ENCODE measurements around the gene SUPT3H.

The SUPT3H gene

GRCh38 chr6:44828780-44829179 lies 549.0 kb downstream of the SUPT3H start:
- Histone ChIP-seq H3K4me3 (no peak overlapping the region), H3K27ac (no peak overlapping the region)
- DNase-seq (ENCODE audit: low spot score), result no peak
- TF ChIP-seq CTCF (IDR thresholded peaks at IDR 0.05), result no peak

- DNase-seq (ENCODE audit: low spot score), result no peak
- TF ChIP-seq CTCF (IDR thresholded peaks at IDR 0.05), result no peak
- H3K4me3 ChIP-seq, result no peak overlapping the region
- H3K27ac ChIP-seq, result no peak overlapping the region
Observed at GRCh38 chr6:44826025-44826676, 551.6 kb downstream of the SUPT3H start.

GRCh38 chr6:44825273-44825672 lies 552.5 kb downstream of the SUPT3H start:
- no peak overlapping the region for H3K27ac ChIP-seq
- no peak for DNase-seq (ENCODE audit: low spot score)
- TF ChIP-seq CTCF (IDR thresholded peaks at IDR 0.05), result no peak
- no peak overlapping the region for H3K4me3 ChIP-seq

GRCh38 chr6:44824567-44824966 lies 553.2 kb downstream of the SUPT3H start:
- no peak overlapping the region for H3K27ac ChIP-seq
- no peak for TF ChIP-seq CTCF (IDR thresholded peaks at IDR 0.05)
- no peak for DNase-seq (ENCODE audit: low spot score)
- no peak overlapping the region for H3K4me3 ChIP-seq

GRCh38 chr6:44820759-44821158 lies 557.0 kb downstream of the SUPT3H start:
- TF ChIP-seq CTCF (IDR thresholded peaks at IDR 0.05), result no peak
- Histone ChIP-seq H3K4me3 (no peak overlapping the region), H3K27ac (no peak overlapping the region)
- no peak for DNase-seq (ENCODE audit: low spot score)

GRCh38 chr6:44820321-44820720 lies 557.4 kb downstream of the SUPT3H start:
- Histone ChIP-seq H3K27ac (no peak overlapping the region), H3K4me3 (no peak overlapping the region)
- TF ChIP-seq CTCF (IDR thresholded peaks at IDR 0.05), result no peak
- DNase-seq (ENCODE audit: low spot score), result no peak

- no peak for TF ChIP-seq CTCF (IDR thresholded peaks at IDR 0.05)
Observed at GRCh38 chr6:44811456-44811855, 566.3 kb downstream of the SUPT3H start.

More at GRCh38 chr6:44811456-44811855, 566.3 kb downstream of the SUPT3H start:
- Histone ChIP-seq H3K27ac (no peak overlapping the region), H3K4me3 (no peak overlapping the region)
- DNase-seq (ENCODE audit: low spot score), result no peak
